Nephron (organoid): ENCODE data around the gene DROSHA.

Experiments
- H3K27ac Mint-ChIP-seq, 3 experiments: 2 replicates each; pipeline ENCODE4 v1.8.0; 2020; ENCODE audit warnings: mixed read lengths in 3 of 3, mild to moderate bottlenecking in 2 of 3, moderate library complexity in 1 of 3
- H3K27me3 Mint-ChIP-seq: 2 replicates; pipeline ENCODE4 v1.8.0; 2021; ENCODE audit warnings: low read depth, mild to moderate bottlenecking, moderate library complexity, mixed read lengths
- H3K36me3 Mint-ChIP-seq: 2 replicates; pipeline ENCODE4 v1.8.0; 2020; ENCODE audit warnings: low read depth, mixed read lengths
- H3K4me1 Mint-ChIP-seq: 2 replicates; pipeline ENCODE4 v1.8.0; 2020; ENCODE audit warnings: mixed read lengths
- H3K4me3 Mint-ChIP-seq, 3 experiments: 2 replicates each; pipeline ENCODE4 v1.8.0; 2020; ENCODE audit warnings: mild to moderate bottlenecking in 3 of 3, mixed read lengths in 3 of 3, moderate library complexity in 2 of 3
- H3K9me3 Mint-ChIP-seq: 2 replicates; pipeline ENCODE4 v1.8.0; 2020; ENCODE audit warnings: mixed read lengths
- CTCF ChIP-seq, 3 experiments: fragments of 200-600 bp; sonication (generic); IDR thresholded peaks; one replicate each; pipeline ENCODE4 v1.5.0; 2021; ENCODE audit warnings: antibody characterized with exemption in 3 of 3; ENCODE audit not compliant: unreplicated experiment in 3 of 3

DROSHA gene

GRCh38 chr5:31381299-31381698 is 150.6 kb downstream of the DROSHA start:
- Mint-ChIP-seq H3K9me3 (peaks cover 4% of the 10 kb centered on the region), H3K4me3 (no peak overlapping the region), H3K27me3 (peaks cover 14% of the 10 kb centered on the region), H3K27ac (no peak overlapping the region), H3K4me1 (no peaks in the 10 kb centered on the region), H3K36me3 (no peaks in the 10 kb centered on the region)
- TF ChIP-seq CTCF (IDR thresholded peaks at IDR 0.05; ENCODE audit: unreplicated experiment in 3 of 3) = no peak

DNA sequence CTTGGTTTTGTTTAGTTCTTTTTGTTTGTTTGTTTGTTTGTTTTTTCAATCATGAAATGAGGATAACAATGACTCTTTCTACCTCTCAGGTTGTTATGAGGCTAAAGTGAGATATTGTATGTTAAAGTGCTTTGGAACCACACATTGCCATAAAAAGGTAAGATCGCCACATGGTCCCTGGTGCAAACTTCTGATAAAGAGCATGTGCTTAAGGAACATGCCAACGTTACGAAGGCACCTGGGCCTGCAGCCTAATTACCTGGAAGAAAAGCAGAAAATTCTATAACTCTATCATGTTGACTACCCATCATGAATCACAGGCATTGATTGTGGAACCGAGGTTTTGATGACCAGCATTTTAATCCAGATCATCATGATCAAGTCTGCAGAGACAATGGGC is 151.8 kb downstream of the DROSHA start:
- TF ChIP-seq CTCF (IDR thresholded peaks at IDR 0.05; ENCODE audit: unreplicated experiment in 3 of 3) = no peak
- H3K4me1 Mint-ChIP-seq = no peaks in the 10 kb centered on the region
- peaks cover 14% of the 10 kb centered on the region for H3K27me3 Mint-ChIP-seq
- H3K27ac Mint-ChIP-seq = no peak overlapping the region
- H3K36me3 Mint-ChIP-seq = no peaks in the 10 kb centered on the region
- no peak overlapping the region for H3K4me3 Mint-ChIP-seq
- no peaks in the 10 kb centered on the region for H3K9me3 Mint-ChIP-seq

- Mint-ChIP-seq H3K27ac (no peak overlapping the region), H3K4me1 (no peaks in the 10 kb centered on the region), H3K9me3 (no peaks in the 10 kb centered on the region), H3K27me3 (peaks cover 9% of the 10 kb centered on the region), H3K4me3 (no peak overlapping the region), H3K36me3 (no peaks in the 10 kb centered on the region)
- TF ChIP-seq CTCF (IDR thresholded peaks at IDR 0.05; ENCODE audit: unreplicated experiment in 3 of 3) = no peak
These were observed 153.1 kb downstream of the DROSHA start for GRCh38 chr5:31378838-31379237.

DNA sequence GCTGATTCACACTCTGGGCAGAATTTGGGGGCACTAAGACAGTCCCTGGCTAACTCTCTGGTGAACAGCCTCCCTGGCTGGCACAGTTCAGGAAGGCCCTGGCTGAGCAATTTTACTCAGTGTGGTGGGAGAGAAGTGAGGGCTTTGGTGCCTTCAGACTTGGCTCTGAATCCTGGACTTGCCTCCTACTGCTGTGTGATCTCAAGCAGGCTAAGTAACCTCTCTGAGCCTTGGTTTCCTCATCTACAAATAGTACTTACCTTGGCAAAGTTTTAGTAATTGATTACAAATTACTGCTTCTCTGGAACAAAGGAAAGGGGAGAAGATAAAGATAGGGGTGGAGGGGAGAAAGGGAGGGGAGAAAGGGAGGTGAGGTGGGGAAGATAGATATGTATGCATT is 153.8 kb downstream of the DROSHA start:
- peaks cover 8% of the 10 kb centered on the region for H3K27me3 Mint-ChIP-seq
- no peak overlapping the region for H3K27ac Mint-ChIP-seq
- H3K4me3 Mint-ChIP-seq = no peak overlapping the region
- no peak for TF ChIP-seq CTCF (IDR thresholded peaks at IDR 0.05; ENCODE audit: unreplicated experiment in 3 of 3)
- H3K9me3 Mint-ChIP-seq = no peaks in the 10 kb centered on the region
- no peaks in the 10 kb centered on the region for H3K36me3 Mint-ChIP-seq
- H3K4me1 Mint-ChIP-seq = no peaks in the 10 kb centered on the region

DNA sequence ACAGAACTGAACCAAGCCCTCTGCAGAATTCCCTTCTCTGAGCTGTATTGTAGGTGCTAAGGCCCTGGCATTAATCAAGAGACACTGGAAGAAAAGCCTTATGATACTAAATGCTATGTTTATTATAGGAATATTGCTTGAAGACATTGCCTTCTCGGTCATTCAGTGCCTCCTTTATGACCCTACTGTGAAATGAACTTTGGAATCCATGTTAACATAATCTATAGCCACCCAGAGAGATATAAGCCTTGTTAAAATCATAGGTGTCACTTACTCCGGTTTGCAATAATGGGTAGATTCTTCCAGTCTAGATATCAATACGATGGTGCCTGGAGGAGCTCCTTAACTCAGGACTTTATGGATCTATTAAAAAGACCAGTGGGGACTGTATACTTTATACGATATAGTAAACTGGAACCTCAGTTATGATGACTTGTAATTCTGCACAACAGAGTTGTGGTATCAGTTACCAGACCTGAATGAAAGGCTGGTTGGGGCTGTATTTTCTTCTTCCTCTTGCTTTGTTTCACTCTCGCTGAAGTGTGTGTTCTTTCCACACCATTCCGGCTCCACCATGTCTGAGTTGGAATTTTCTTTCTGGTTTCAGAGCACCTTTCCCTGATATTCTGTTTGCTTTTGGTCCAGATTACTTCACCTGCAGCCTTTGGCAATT is 154.5 kb downstream of the DROSHA start:
- TF ChIP-seq CTCF (IDR thresholded peaks at IDR 0.05; ENCODE audit: unreplicated experiment in 3 of 3) = no peak
- Mint-ChIP-seq H3K27ac (no peak overlapping the region), H3K27me3 (peaks cover 8% of the 10 kb centered on the region), H3K36me3 (no peaks in the 10 kb centered on the region), H3K4me3 (no peak overlapping the region), H3K4me1 (no peaks in the 10 kb centered on the region), H3K9me3 (no peaks in the 10 kb centered on the region)

- Mint-ChIP-seq H3K4me3 (no peak overlapping the region), H3K27me3 (peaks cover 3% of the 10 kb centered on the region), H3K27ac (no peak overlapping the region), H3K4me1 (no peaks in the 10 kb centered on the region), H3K36me3 (no peaks in the 10 kb centered on the region), H3K9me3 (no peaks in the 10 kb centered on the region)
- no peak for TF ChIP-seq CTCF (IDR thresholded peaks at IDR 0.05; ENCODE audit: unreplicated experiment in 3 of 3)
These were observed 155.7 kb downstream of the DROSHA start for GRCh38 chr5:31375999-31376720.
